Osteoblast (primary cell): ENCODE data around the gene PHACTR1. TPM values are rescaled to one million over a fixed set of nuclear protein-coding genes. Genes with fewer than 3 reads are reported as not detected.

Experiments used
- DNase-seq: peaks from one replicate; pipeline ENCODE4 v3.0.0; 2011; ENCODE audit warnings: low spot score, mixed read lengths; ENCODE audit not compliant: insufficient read length; ENCODE audit errors: missing footprints
- H2AFZ ChIP-seq: 2 replicates; pipeline ENCODE4 v1.6.0; 2011; ENCODE audit warnings: mild to moderate bottlenecking, low read length
- H3K27ac ChIP-seq: 2 replicates; pipeline ENCODE4 v1.5.1; 2011; ENCODE audit warnings: mild to moderate bottlenecking, low read depth, low read length, moderate library complexity
- H3K27me3 ChIP-seq: 2 replicates; pipeline ENCODE4 v1.6.0; 2012; ENCODE audit warnings: mild to moderate bottlenecking, control low read depth, inconsistent platforms, low read length, moderate library complexity; ENCODE audit not compliant: insufficient read depth
- H3K36me3 ChIP-seq: 2 replicates; pipeline ENCODE4 v1.5.1; 2011; ENCODE audit warnings: mild to moderate bottlenecking, low read length, control low read depth, moderate library complexity; ENCODE audit not compliant: insufficient read depth
- H3K4me1 ChIP-seq: 2 replicates; pipeline ENCODE4 v1.5.1; 2011; ENCODE audit warnings: mild to moderate bottlenecking, low read length, control low read depth, moderate library complexity; ENCODE audit not compliant: insufficient read depth
- H3K4me2 ChIP-seq: 2 replicates; pipeline ENCODE4 v1.6.0; 2011; ENCODE audit warnings: mild to moderate bottlenecking, low read length; ENCODE audit not compliant: insufficient read depth
- H3K4me3 ChIP-seq: fragments of 200-600 bp; sonication (generic); 3 replicates; pipeline ENCODE4 v1.5.1; 2012; ENCODE audit warnings: mild to moderate bottlenecking, low read length, inconsistent platforms; ENCODE audit not compliant: insufficient read depth
- H3K79me2 ChIP-seq: 2 replicates; pipeline ENCODE4 v1.6.0; 2012; ENCODE audit warnings: mild to moderate bottlenecking, low read length, control low read depth, inconsistent platforms; ENCODE audit not compliant: insufficient read depth
- H3K9me3 ChIP-seq: 2 replicates; pipeline ENCODE4 v1.5.1; 2011; ENCODE audit warnings: low read depth, low read length, control low read depth
- H4K20me1 ChIP-seq: 2 replicates; pipeline ENCODE4 v1.6.0; 2012; ENCODE audit warnings: mild to moderate bottlenecking, low read length, control low read depth; ENCODE audit not compliant: insufficient read depth
- CTCF ChIP-seq: IDR thresholded peaks from 2 replicates; pipeline ENCODE4 v1.5.1; 2011; ENCODE audit warnings: mild to moderate bottlenecking, low read depth, low read length, moderate library complexity; ENCODE audit errors: extremely low read depth
- total RNA-seq: library from RNA; depleted of rRNA; stranded (reverse); fragments of >200 nt; gene quantifications from 2 replicates; pipeline ENCODE4 v1.2.3, GENCODE V29; 2012

Gene PHACTR1
- total RNA-seq, 1 donor, result 0.36 TPM

DNA sequence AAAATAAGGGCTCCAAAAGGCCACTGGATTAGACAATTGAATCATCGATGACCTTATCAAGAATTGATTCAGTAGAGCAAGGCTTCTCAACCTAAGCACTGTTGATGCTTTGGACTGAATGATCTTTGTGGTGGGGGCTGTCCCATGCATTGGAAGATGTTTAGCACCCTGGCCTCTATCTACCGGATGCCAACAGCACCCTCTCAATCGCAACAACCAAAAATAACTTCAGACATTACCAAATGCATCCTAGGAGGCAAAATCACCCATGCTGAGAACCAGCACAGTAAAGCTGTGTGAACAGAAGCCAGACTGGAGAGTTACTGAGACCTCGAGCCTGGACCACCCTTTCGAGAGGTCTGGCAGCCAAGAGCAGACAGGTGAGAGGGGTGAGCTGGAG lies 544.3 kb downstream of the PHACTR1 start:
- Histone ChIP-seq H3K27ac (no peak overlapping the region), H3K27me3 (no peaks in the 10 kb centered on the region), H3K4me1 (no peaks in the 10 kb centered on the region), H3K4me3 (no peak overlapping the region), H4K20me1 (no peaks in the 10 kb centered on the region), H3K4me2 (no peak overlapping the region), H3K9me3 (no peaks in the 10 kb centered on the region), H2AFZ (no peak overlapping the region), H3K36me3 (no peaks in the 10 kb centered on the region), H3K79me2 (no peaks in the 10 kb centered on the region)
- no peak for DNase-seq
- TF ChIP-seq CTCF, result no peak

- Histone ChIP-seq H3K9me3 (no peaks in the 10 kb centered on the region), H3K4me1 (no peaks in the 10 kb centered on the region), H3K27me3 (no peaks in the 10 kb centered on the region), H3K36me3 (no peaks in the 10 kb centered on the region), H3K4me2 (no peak overlapping the region), H3K27ac (no peak overlapping the region), H4K20me1 (no peaks in the 10 kb centered on the region), H3K79me2 (no peaks in the 10 kb centered on the region), H2AFZ (no peak overlapping the region), H3K4me3 (no peak overlapping the region)
- DNase-seq, result no peak
- TF ChIP-seq CTCF, result no peak
Measured at GRCh38 chr6:13261464-13261994, 545.0 kb downstream of the PHACTR1 start.

DNA sequence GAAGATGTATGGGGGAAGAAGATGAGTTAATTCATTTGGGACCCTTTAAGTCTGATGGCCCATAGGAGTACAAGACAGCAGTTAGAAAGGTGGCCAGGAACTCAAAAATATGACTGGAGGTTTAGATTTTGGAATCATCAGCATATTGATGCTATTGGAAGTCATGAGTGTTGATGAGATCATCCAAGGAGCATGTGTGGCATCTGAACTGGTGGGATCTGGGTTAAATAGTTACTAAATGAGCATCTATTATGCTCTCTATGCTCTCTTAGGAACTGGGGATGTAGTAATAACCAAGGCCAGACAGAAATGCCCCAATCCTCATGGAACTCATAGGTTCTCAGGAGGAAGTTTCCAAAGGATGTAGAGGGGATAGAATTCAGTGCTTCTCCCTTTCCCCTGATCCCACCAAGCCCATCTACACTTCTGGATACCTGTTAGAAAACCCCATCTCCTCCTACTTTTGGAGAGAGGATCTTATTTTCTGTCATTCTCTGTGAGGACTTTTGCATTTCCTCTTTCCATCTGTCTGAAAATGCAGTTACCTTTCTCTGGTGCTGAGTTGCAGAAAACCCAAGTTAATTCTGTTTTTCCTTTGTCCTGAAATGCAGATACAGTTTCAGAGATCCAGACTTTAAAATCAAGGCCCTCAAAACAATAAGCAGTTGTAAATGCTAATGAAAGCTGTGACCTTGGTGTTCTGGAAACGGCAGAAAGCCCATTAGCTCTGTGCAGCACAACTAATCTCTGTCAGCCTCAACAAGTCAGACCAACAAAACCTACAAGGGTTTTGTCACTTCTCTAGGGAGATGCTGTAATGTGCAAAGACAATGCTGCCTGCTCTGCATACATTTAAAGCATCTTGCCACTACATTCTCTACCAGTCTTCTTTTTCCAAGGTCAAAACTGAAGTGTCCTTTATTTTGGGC lies 546.0 kb downstream of the PHACTR1 start:
- Histone ChIP-seq H3K79me2 (no peaks in the 10 kb centered on the region), H3K4me3 (no peak overlapping the region)
- DNase-seq, result no peak

More for the DNA sequence above, 546.0 kb downstream of the PHACTR1 start:
- Histone ChIP-seq H3K4me2 (no peak overlapping the region), H4K20me1 (no peaks in the 10 kb centered on the region), H3K27me3 (no peaks in the 10 kb centered on the region), H2AFZ (no peak overlapping the region), H3K9me3 (no peaks in the 10 kb centered on the region), H3K36me3 (no peaks in the 10 kb centered on the region), H3K27ac (no peak overlapping the region), H3K4me1 (no peaks in the 10 kb centered on the region)
- no peak for TF ChIP-seq CTCF
